K562 (cell line): ENCODE data around the gene ST14. TPM values are rescaled to one million over a fixed set of nuclear protein-coding genes. Genes with fewer than 3 reads are reported as not detected.

Experiments
- ATAC-seq: fragments of 200-7000 bp; cut with Tn5 transposase; 3 replicates; pipeline ENCODE4 v1.9.1; 2020; ENCODE audit warnings: moderate library complexity
- BruUV-seq: library from RNA; stranded (reverse); fragments of 400-500 nt; replicated peaks from 2 replicates; lab custom pipeline; 2021; lab: Mats Ljungman, UMichigan
- CTCF ChIA-PET: fragments of 300-600 bp; formaldehyde crosslinking; extraction: SDS; loops from one replicate; lab custom pipeline; 2021; ENCODE audit warnings: low intra/inter-chr PET ratio; lab: Yijun Ruan, JAX
- POLR2A ChIA-PET: fragments of 300-600, 350-650 bp; sonication (Branson Sonifier 250); formaldehyde crosslinking; extraction: SDS; loops from one replicate; lab custom pipeline; 2021; ENCODE audit warnings: antibody characterized with exemption, inconsistent platforms; lab: Yijun Ruan, JAX
- DNase-seq, 4 experiments: peaks; one replicate each; pipeline versions ENCODE4 v3.0.0 to v3.0.0-alpha.2; 2011 to 2018; ENCODE audit warnings: low spot score in 3 of 4, mixed read lengths in 3 of 4; ENCODE audit errors: extremely low read depth in 1 of 4
- FAIRE-seq: peaks from 2 replicates; lab custom pipeline; 2011; peaks lifted over from hg19 to GRCh38; lab: Jason Lieb, UNC
- H2AFZ ChIP-seq: 2 replicates; pipeline ENCODE4 v1.6.0; 2011; ENCODE audit warnings: low read depth, low read length, control low read depth, inconsistent platforms
- H3K27ac ChIP-seq: fragments of 200-600 bp; 3 replicates; pipeline ENCODE4 v1.8.0; 2011; ENCODE audit warnings: low read depth, mild to moderate bottlenecking, control low read depth, inconsistent platforms, low read length, moderate library complexity, mixed read lengths; ENCODE audit errors: extremely low read depth
- H3K27me3 ChIP-seq, 2 experiments: fragments of 300-600 bp in 1 of 2; 2 replicates in 1 of 2; 3 replicates in 1 of 2; pipeline versions ENCODE4 v1.6.0 to v1.8.0; 2011; ENCODE audit warnings: inconsistent platforms in 2 of 2, low read length in 2 of 2, mild to moderate bottlenecking in 1 of 2, mixed read lengths in 1 of 2, moderate library complexity in 1 of 2; ENCODE audit not compliant: control insufficient read depth in 2 of 2, insufficient read depth in 2 of 2
- H3K36me3 ChIP-seq: fragments of 300-600 bp; 3 replicates; pipeline ENCODE4 v1.8.0; 2011; ENCODE audit warnings: mild to moderate bottlenecking, low read length, inconsistent platforms; ENCODE audit not compliant: control insufficient read depth, insufficient read depth
- H3K4me1 ChIP-seq, 2 experiments: fragments of 200-600 bp in 1 of 2; replicated peaks in 1 of 2; 2 replicates in 1 of 2; 3 replicates in 1 of 2; pipeline versions ENCODE4 v1.5.1 to v1.8.0; 2011; ENCODE audit warnings: inconsistent platforms in 2 of 2, low read length in 2 of 2, mild to moderate bottlenecking in 1 of 2, mixed read lengths in 1 of 2, moderate library complexity in 1 of 2; ENCODE audit not compliant: control insufficient read depth in 2 of 2, insufficient read depth in 2 of 2
- H3K4me2 ChIP-seq: 2 replicates; pipeline ENCODE4 v1.6.1; 2011; ENCODE audit warnings: low read length, control low read depth, inconsistent platforms, mixed read lengths; ENCODE audit not compliant: insufficient read depth
- H3K4me3 ChIP-seq: fragments of 200-600 bp; sonication (generic), shearing (Covaris generic); 2 replicates; pipeline ENCODE4 v1.5.1; 2016; ENCODE audit warnings: control low read depth, inconsistent platforms
- H3K79me2 ChIP-seq: fragments of 200-600 bp; 3 replicates; pipeline ENCODE4 v1.8.0; 2011; ENCODE audit warnings: low read length, inconsistent platforms; ENCODE audit not compliant: control insufficient read depth, insufficient read depth
- H3K9ac ChIP-seq, 2 experiments: 2 replicates each; pipeline versions ENCODE4 v1.6.0 to v1.6.1; 2011; ENCODE audit warnings: low read depth in 2 of 2, low read length in 2 of 2, control low read depth in 1 of 2, inconsistent platforms in 1 of 2, mild to moderate bottlenecking in 1 of 2, mixed read lengths in 1 of 2; ENCODE audit not compliant: insufficient read depth in 1 of 2
- H3K9me1 ChIP-seq: one replicate; pipeline ENCODE4 v1.6.0; 2011; ENCODE audit warnings: inconsistent platforms, mild to moderate bottlenecking, low read length, moderate library complexity; ENCODE audit not compliant: control insufficient read depth, insufficient read depth
- H3K9me3 ChIP-seq: replicated peaks from 2 replicates; pipeline ENCODE4 v1.5.1; 2011; ENCODE audit warnings: low read depth, low read length, inconsistent platforms; ENCODE audit not compliant: control insufficient read depth, insufficient read depth
- H4K20me1 ChIP-seq: replicated peaks from 2 replicates; pipeline ENCODE4 v1.6.1; 2011; ENCODE audit warnings: low read length, inconsistent platforms, mixed read lengths; ENCODE audit not compliant: control insufficient read depth, insufficient read depth
- CGGBP1 ChIP-seq: fragments of 250-450 bp; sonication (Bioruptor Pico); IDR thresholded peaks from 2 replicates; pipeline ENCODE4 v1.9.0; 2021; ENCODE audit warnings: mild to moderate bottlenecking
- DPF2 ChIP-seq: fragments of 450-650 bp; IDR thresholded peaks from 2 replicates; pipeline ENCODE4 v1.6.1; 2016
- ETV5 ChIP-seq: sonication (generic); formaldehyde crosslinking; IDR thresholded peaks from 2 replicates; pipeline ENCODE4 v1.4.0; 2020; ENCODE audit warnings: low read depth, mild to moderate bottlenecking, missing genetic modification reagents
- MAFF ChIP-seq: IDR thresholded peaks from 2 replicates; pipeline ENCODE4 v1.6.1; 2012; ENCODE audit warnings: low read length, improper control_type of control experiment
- MLX ChIP-seq, 2 experiments: fragments of 450-650 bp in 1 of 2; sonication (generic) in 1 of 2; formaldehyde crosslinking; conservative IDR thresholded peaks; 2 replicates each; pipeline versions ENCODE4 v1.4.0 to v1.8.1; 2020 to 2022; ENCODE audit warnings: mild to moderate bottlenecking in 1 of 2, missing genetic modification reagents in 1 of 2
- MNT ChIP-seq, 2 experiments: fragments of 450-650 bp; conservative IDR thresholded peaks; 2 replicates each; pipeline ENCODE4 v1.6.1; 2017; ENCODE audit warnings: mild to moderate bottlenecking in 2 of 2, moderate library complexity in 2 of 2
- RAD51 ChIP-seq: fragments of 450-650 bp; IDR thresholded peaks from 2 replicates; pipeline ENCODE4 v1.7.1; 2016; ENCODE audit warnings: low read depth, mild to moderate bottlenecking, borderline replicate concordance
- RBM17 ChIP-seq: fragments of 200-400 bp; formaldehyde crosslinking; IDR thresholded peaks from 2 replicates; pipeline ENCODE4 v1.6.1; 2017; ENCODE audit warnings: low read depth, mild to moderate bottlenecking, low read length, borderline replicate concordance
- ZBTB7A ChIP-seq: IDR thresholded peaks from 2 replicates; pipeline ENCODE4 v1.6.1; 2011; ENCODE audit warnings: low read depth, mild to moderate bottlenecking, low read length, moderate library complexity, borderline replicate concordance; ENCODE audit not compliant: control insufficient read depth
- ZMIZ1 ChIP-seq, 2 experiments: fragments of 150-350 bp in 1 of 2; IDR thresholded peaks; 2 replicates each; pipeline ENCODE4 v1.6.1; 2012 to 2016; ENCODE audit warnings: low read depth in 2 of 2, low read length in 2 of 2, mild to moderate bottlenecking in 1 of 2, moderate library complexity in 1 of 2
- ZNF23 ChIP-seq: fragments of 250-450 bp; sonication (Bioruptor Pico); IDR thresholded peaks from 2 replicates; pipeline ENCODE4 v1.4.0; 2020; ENCODE audit warnings: mild to moderate bottlenecking
- ZNF655 ChIP-seq: fragments of 250-450 bp; sonication (Bioruptor Pico); IDR thresholded peaks from 2 replicates; pipeline ENCODE4 v1.5.0; 2021
- ZNF764 ChIP-seq: fragments of 250-450 bp; sonication (Bioruptor Pico); IDR thresholded peaks from 2 replicates; pipeline ENCODE4 v1.4.0; 2020; ENCODE audit warnings: low read depth, mild to moderate bottlenecking, moderate library complexity
- WGBS: fragments of 100-300 bp; shearing (Covaris generic); methylation state at CpG from one replicate; pipeline ENCODE4 v1.1.6; 2016; ENCODE audit warnings: low coverage, mixed read lengths; ENCODE audit not compliant: insufficient coverage; ENCODE audit errors: missing lambda C conversion rate; 5-methylcytosine and 5-hydroxymethylcytosine counted together
- in situ Hi-C: fragments of 300-500 bp; cut with MboI; formaldehyde crosslinking; loops from 4 replicates; pipeline ENCODE4 v1.15.0; 2018; ENCODE audit warnings: inconsistent platforms, mixed read lengths
- intact Hi-C: fragments of 100-400 bp; cut with micrococcal nuclease; formaldehyde crosslinking; loops from 2 replicates; pipeline ENCODE4 v1.14.2; 2022
- polyA plus RNA-seq, 8 experiments: library from polyadenylated mRNA; depleted of rRNA in 4 of 8; stranded (reverse) in 5 of 8; unstranded in 3 of 8; fragments of >200 nt; fragmentation: Nextera tagmentation in 2 of 8; fragmentation: Illumina TruSeq in 1 of 8; extraction: Ambion mirVana in 2 of 8; extraction: Trizol in 1 of 8; gene quantifications; 2 replicates each; pipeline versions ENCODE4 v1.2.1 to v1.2.3, GENCODE V29; 2011 to 2014; ENCODE audit warnings: inconsistent platforms in 1 of 8, missing spikeins in 1 of 8
- total RNA-seq, 7 experiments: library from RNA; depleted of rRNA in 6 of 7; stranded (reverse); fragments of >200 nt in 6 of 7; fragmentation: Illumina TruSeq in 2 of 7; extraction: Trizol in 2 of 7; gene quantifications; 2 replicates each; pipeline versions ENCODE4 v1.2.1 to v1.2.3, GENCODE V29; 2011 to 2021; ENCODE audit warnings: low replicate concordance in 1 of 7

The ST14 gene
- total and polyA plus RNA-seq, 9 of the 15 experiments (the other 6 are each of a cell fraction or from before 2014, with no cell fraction given): 0.08 to 0.20 TPM; not detected in 7

- Histone ChIP-seq H3K27ac (no peak overlapping the region), H3K4me3 (no peak overlapping the region), H3K4me2 (no peak overlapping the region), H2AFZ (no peak overlapping the region), H3K27me3 (peaks cover 52 to 86% of the 10 kb centered on the region in 2 experiments), H3K9me1 (no peaks in the 10 kb centered on the region), H3K9ac (no peak overlapping the region), H3K36me3 (no peaks in the 10 kb centered on the region), H3K9me3 (no peaks in the 10 kb centered on the region), H3K4me1 (peaks cover 0 to 3% of the 10 kb centered on the region in 2 experiments; a peak in 2 of 5 replicates), H4K20me1 (peaks cover 4% of the 10 kb centered on the region; the same call in 1 of the 2 replicates), H3K79me2 (no peaks in the 10 kb centered on the region)
- intact Hi-C loops (no loop called here), in situ Hi-C loops (no loop called here)
- CTCF ChIA-PET: no interaction called here
- POLR2A ChIA-PET: interaction anchor here (0.6 to 1.0 kb wide), 2 partner anchors 34 to 681 kb away, joined by 3 read pairs; no protein-coding TSS in a partner anchor
- DNase-seq: no peak
- WGBS: 2% methylated on average over 10 of the region's 10 CpGs
- no peak for ATAC-seq
- FAIRE-seq: no peak
- no TSS peak for BruUV-seq
- TF ChIP-seq ZNF764 (CRISPR knock-in tag): no peak
- no peak for TF ChIP-seq ZMIZ1 (IDR thresholded peaks at IDR 0.05; ENCODE audit: low read depth in 2 of 2, low read length in 2 of 2)
- TF ChIP-seq RAD51: no peak
- TF ChIP-seq MLX (CRISPR knock-in tag; conservative IDR thresholded peaks at IDR 0.05): no peak
- no peak for TF ChIP-seq DPF2
- no peak for TF ChIP-seq ZNF23 (CRISPR knock-in tag)
- TF ChIP-seq ZNF655 (CRISPR knock-in tag): no peak
- no peak for TF ChIP-seq MNT (conservative IDR thresholded peaks at IDR 0.05)
- TF ChIP-seq RBM17: no peak
- TF ChIP-seq MAFF: no peak
- TF ChIP-seq ETV5 (CRISPR knock-in tag): no peak
- no peak for TF ChIP-seq CGGBP1 (CRISPR knock-in tag)
- no peak for TF ChIP-seq ZBTB7A
- TF ChIP-seq, all 486 proteins: peak for 0
These were observed 18.2 kb downstream of the ST14 start for GRCh38 chr11:130177782-130178181.
